ENCODE measurements around the gene OR2T3. TPM values are rescaled to one million over a fixed set of nuclear protein-coding genes. Genes with fewer than 3 reads are reported as not detected.
"Not testable (repeated sequence)": the region's sequence is repeated elsewhere in the genome, so short reads cannot be mapped to it uniquely, and the experiment has no call there.

Gene OR2T3
- total RNA-seq, 2 experiments from 2014 or later = not detected

DNA sequence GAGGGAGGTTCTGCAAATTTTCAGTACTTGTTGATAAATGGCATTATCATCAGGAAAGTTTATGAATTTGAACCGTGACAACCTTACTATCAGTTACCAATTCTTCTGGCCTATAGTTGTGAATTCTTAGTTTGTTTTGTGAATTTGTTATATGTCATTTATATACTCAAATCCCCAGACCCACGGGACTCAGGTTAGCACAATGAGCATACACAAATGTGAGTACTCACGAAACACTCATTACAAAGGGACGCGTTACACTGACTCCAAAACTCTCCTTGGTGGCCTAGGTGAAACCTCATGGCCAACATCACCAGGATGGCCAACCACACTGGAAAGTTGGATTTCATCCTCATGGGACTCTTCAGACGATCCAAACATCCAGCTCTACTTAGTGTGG is 15.1 kb downstream of the OR2T3 start, which contains the start of gene OR2T5:
Gene OR2T5, plus strand, starts transcription at position 301 of the 400 bp plus-strand sequence. Its CDS starts 0 bp downstream, at position 301.
- H3K27ac Mint-ChIP-seq; H3K27me3 Mint-ChIP-seq (ENCODE audit: low read depth); CTCF ChIA-PET; H3K4me1 Mint-ChIP-seq (ENCODE audit: low read depth); H3K9me3 Mint-ChIP-seq (ENCODE audit: insufficient read depth); H3K36me3 Mint-ChIP-seq (ENCODE audit: low read depth); H3K4me3 Mint-ChIP-seq; DNase-seq; POLR2A ChIA-PET; ATAC-seq: not testable (repeated sequence)

DNA sequence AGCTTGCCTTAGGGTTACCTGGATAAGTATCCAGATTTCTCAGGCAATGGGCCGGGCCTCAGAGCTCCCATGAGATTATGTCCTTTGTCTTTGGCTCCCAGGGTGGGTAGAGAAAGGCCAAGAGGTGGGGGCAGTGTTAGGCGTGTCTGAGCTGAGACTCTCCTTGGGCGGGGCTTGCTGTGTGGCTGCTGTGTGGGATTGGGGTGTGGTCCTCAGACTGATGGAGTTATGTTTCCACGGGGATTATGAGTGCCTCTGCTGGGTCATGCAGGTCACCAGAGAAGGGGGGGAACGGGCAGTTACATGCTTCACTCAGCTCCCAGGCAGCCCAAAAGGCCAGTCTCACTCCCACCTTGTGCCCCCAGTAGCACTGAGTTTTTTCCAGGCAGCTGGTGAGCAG is 23.5 kb downstream of the OR2T3 start:
- ATAC-seq; H3K4me3 Mint-ChIP-seq; H3K4me1 Mint-ChIP-seq (ENCODE audit: low read depth); DNase-seq; H3K9me3 Mint-ChIP-seq (ENCODE audit: insufficient read depth); H3K36me3 Mint-ChIP-seq (ENCODE audit: low read depth); CTCF ChIA-PET; H3K27me3 Mint-ChIP-seq (ENCODE audit: low read depth); POLR2A ChIA-PET; H3K27ac Mint-ChIP-seq: not testable (repeated sequence)

DNA sequence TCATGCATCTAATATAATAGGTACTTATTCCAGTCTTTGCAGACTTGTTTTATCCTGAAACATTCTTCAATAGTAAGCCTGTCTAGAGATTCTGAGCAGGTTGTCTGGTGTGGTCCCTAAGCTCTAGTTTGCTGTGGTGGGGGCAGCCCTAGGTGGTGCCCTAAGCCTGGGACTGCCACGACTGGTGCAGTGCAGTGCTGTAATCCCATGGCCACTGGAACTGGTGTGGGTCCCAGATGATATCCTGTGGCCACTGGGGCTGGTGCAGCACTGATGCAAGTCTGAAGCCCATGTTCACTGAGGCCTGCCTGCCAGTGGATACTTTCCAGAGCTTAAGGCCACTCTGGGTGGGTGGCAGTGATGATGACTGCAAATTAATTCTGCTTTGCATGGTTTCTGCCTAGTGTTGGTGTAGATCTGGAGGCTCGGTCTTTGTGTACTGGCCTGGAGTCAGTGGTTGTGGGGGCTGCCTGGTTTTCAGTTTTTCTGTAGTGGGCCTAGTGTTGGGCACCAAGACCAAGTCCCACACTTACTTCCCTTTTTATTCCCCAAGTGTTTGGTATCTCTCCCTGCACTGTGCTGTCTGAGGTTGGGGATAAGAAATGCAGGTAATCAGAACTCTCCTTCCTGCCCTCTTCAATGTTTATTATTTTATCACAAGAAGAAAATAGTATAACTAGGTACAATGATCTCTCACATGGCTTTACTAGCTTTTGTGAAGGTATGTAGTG is 27.3 kb downstream of the OR2T3 start:
- H3K9me3 Mint-ChIP-seq (ENCODE audit: insufficient read depth); ATAC-seq; DNase-seq; H3K36me3 Mint-ChIP-seq (ENCODE audit: low read depth); H3K27ac Mint-ChIP-seq; H3K4me3 Mint-ChIP-seq; H3K27me3 Mint-ChIP-seq (ENCODE audit: low read depth); POLR2A ChIA-PET; CTCF ChIA-PET; H3K4me1 Mint-ChIP-seq (ENCODE audit: low read depth): not testable (repeated sequence)

DNA sequence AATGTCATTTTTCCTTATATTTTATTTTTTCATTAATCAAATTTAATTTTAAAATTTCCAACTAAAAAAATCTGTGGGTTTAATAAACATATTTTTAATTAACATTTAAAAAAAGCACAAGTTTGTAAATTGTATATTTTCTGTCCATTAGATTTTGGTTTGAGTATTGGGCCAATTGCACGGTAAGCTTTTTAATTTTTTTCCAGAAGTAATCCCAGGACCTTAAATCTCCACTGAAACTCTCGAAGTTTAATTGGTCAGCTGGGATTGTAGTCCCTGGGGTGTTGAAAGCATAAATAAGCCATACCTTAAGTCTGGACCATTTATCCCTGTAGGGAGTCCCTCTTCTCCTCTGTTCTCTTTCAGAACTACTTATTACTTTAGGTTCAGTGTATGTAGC is 34.6 kb downstream of the OR2T3 start, which contains the start of gene OR2G6:
Gene OR2G6, plus strand, starts transcription at position 301 of the 400 bp plus-strand sequence. CDS start 13,574 bp downstream, outside the sequence.
- H3K36me3 Mint-ChIP-seq (ENCODE audit: low read depth); H3K27ac Mint-ChIP-seq; H3K4me1 Mint-ChIP-seq (ENCODE audit: low read depth); ATAC-seq; POLR2A ChIA-PET; H3K4me3 Mint-ChIP-seq; CTCF ChIA-PET; H3K27me3 Mint-ChIP-seq (ENCODE audit: low read depth); H3K9me3 Mint-ChIP-seq (ENCODE audit: insufficient read depth); DNase-seq: not testable (repeated sequence)

DNA sequence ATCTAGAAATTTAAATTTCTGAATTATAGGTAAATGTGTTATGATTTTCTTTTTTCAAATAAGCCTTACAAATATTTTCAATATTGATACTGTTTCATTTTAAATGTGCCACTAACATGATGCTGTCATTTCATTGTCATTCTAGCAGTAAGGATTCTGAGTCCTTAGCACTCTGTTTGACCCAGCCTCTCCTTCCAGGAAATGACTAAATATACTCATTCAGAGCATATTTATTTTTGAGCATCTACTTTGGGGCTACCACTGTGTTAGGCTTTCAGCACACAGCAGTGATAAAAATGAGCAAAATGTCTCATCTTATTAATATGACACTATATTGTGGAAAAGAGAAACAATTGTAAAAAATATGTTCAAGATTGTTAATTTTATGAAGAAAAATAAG is 37.1 kb downstream of the OR2T3 start:
- H3K36me3 Mint-ChIP-seq (ENCODE audit: low read depth); DNase-seq; H3K27me3 Mint-ChIP-seq (ENCODE audit: low read depth); ATAC-seq; H3K4me3 Mint-ChIP-seq; CTCF ChIA-PET; H3K27ac Mint-ChIP-seq; H3K4me1 Mint-ChIP-seq (ENCODE audit: low read depth); H3K9me3 Mint-ChIP-seq (ENCODE audit: insufficient read depth); POLR2A ChIA-PET: not testable (repeated sequence)

DNA sequence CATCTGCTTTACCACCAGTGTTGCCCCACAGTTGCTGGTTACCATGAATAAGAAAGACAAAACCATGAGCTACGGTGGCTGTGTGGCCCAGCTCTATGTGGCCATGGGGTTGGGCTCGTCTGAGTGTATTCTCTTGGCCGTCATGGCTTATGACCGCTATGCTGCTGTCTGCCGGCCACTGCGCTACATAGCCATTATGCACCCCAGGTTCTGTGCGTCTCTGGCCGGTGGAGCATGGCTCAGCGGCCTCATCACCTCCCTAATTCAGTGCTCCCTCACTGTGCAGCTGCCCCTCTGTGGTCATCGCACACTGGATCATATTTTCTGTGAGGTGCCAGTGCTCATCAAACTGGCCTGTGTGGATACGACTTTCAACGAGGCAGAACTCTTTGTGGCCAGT is 48.7 kb downstream of the OR2T3 start:
- no peak overlapping the region for H3K27ac Mint-ChIP-seq
- ChIA-PET CTCF (no interaction called here), POLR2A (no interaction called here)
- ATAC-seq = no peak
- no peak overlapping the region for H3K4me3 Mint-ChIP-seq
- H3K9me3 Mint-ChIP-seq (ENCODE audit: insufficient read depth) = no peaks in the 10 kb centered on the region
- no peak for DNase-seq
- no peaks in the 10 kb centered on the region for H3K4me1 Mint-ChIP-seq (ENCODE audit: low read depth)
- H3K36me3 Mint-ChIP-seq (ENCODE audit: low read depth) = no peaks in the 10 kb centered on the region
- H3K27me3 Mint-ChIP-seq (ENCODE audit: low read depth) = peaks cover 6% of the 10 kb centered on the region

Other genes with a start within 250 kb of the OR2T3 start
- gene OR2M4, start 241.9 kb upstream of the OR2T3 start, total RNA-seq = not detected
- gene OR2T33, start 195.4 kb upstream of the OR2T3 start, total RNA-seq = not detected
- not detected for gene OR2T12, start 169.9 kb upstream of the OR2T3 start, total RNA-seq
- gene OR2M7, start 148.8 kb upstream of the OR2T3 start, total RNA-seq = not detected
- gene OR14C36, start 124.6 kb upstream of the OR2T3 start, total RNA-seq = not detected
- not detected for gene OR2T4, start 111.7 kb upstream of the OR2T3 start, total RNA-seq
- not detected for gene OR2T6, start 97.6 kb upstream of the OR2T3 start, total RNA-seq
- gene OR2T1, start 70.3 kb upstream of the OR2T3 start, total RNA-seq = not detected
- not detected for gene OR2T2, start 27.7 kb upstream of the OR2T3 start, total RNA-seq
- gene OR2T5, start 15.2 kb downstream of the OR2T3 start, total RNA-seq = not detected
- not detected for gene OR2G6, start 34.7 kb downstream of the OR2T3 start, total RNA-seq
- not detected for gene OR2T29, start 89.4 kb downstream of the OR2T3 start, total RNA-seq
- gene OR2T34, start 101.4 kb downstream of the OR2T3 start, total RNA-seq = not detected
- not detected for gene OR2T10, start 124.3 kb downstream of the OR2T3 start, total RNA-seq
- not detected for gene OR2T11, start 161.7 kb downstream of the OR2T3 start, total RNA-seq
- gene OR2T35, start 171.9 kb downstream of the OR2T3 start, total RNA-seq = not detected
- gene OR2T27, start 182.2 kb downstream of the OR2T3 start, total RNA-seq = not detected
- not detected for gene OR14I1, start 229.4 kb downstream of the OR2T3 start, total RNA-seq